Measurements from ENCODE around the gene TUBD1. TPM values are rescaled to one million over a fixed set of nuclear protein-coding genes. Genes with fewer than 3 reads are reported as not detected.

The TUBD1 gene
- total and polyA plus RNA-seq, 2 of the 13 experiments (the other 11 are each of a cell fraction or from before 2014, with no cell fraction given): 18.2 to 25.9 TPM

DNA sequence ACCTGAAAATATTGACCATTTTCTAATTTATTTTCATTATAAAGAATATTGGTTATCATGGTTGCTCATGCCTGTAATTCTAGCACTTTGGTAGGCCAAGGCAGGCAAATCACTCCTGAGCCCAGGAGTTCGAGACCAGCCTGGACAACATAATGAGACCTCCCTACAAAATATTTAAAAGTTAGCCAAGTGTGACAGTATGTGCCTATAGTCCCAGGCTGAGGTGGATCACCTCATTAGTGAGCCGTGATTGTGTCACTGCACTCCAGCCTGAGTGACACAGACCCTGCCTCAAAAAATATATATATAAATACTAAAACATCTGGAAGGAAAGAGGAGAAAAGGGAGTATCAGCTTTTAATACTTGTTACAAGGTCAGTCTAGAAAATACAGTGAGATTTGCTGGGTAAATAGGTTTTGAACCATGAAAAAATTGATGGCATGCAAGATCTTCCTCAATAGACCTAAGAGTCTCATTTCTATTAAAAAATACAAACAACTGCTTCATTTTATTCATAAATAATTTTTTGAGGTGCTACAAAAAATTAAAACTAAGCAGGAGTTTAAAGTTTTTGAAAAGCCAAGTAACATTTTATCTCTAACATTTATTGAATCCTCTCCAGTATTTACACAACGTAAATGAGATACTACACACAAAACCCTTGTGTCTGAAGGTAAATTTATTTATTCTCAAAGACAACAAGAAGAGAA, 47.7 kb downstream of the TUBD1 start (continued):
- no peak for TF ChIP-seq MTERF4 (CRISPR knock-in tag; IDR thresholded peaks at IDR 0.05)
- no peak for TF ChIP-seq CERS6 (CRISPR knock-in tag; IDR thresholded peaks at IDR 0.05)
- TF ChIP-seq, protein P1, sequence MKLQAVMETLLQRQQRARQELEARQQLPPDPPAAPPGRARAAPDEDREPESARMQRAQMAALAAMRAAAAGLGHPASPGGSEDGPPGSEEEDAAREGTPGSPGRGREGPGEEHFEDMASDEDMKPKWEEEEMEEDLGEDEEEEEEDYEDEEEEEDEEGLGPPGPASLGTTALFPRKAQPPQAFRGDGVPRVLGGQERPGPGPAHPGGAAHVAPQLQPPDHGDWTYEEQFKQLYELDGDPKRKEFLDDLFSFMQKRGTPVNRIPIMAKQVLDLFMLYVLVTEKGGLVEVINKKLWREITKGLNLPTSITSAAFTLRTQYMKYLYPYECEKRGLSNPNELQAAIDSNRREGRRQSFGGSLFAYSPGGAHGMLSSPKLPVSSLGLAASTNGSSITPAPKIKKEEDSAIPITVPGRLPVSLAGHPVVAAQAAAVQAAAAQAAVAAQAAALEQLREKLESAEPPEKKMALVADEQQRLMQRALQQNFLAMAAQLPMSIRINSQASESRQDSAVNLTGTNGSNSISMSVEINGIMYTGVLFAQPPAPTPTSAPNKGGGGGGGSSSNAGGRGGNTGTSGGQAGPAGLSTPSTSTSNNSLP (IDR thresholded peaks at IDR 0.05; ENCODE audit: low read depth, low read length): 0 out of 2 replicates have a peak, but pooled peaks have one; percentile 13
- peak; percentile 16; the same call in 1 of the 2 replicates for TF ChIP-seq ADNP (CRISPR knock-in tag; IDR thresholded peaks at IDR 0.05)
- TF ChIP-seq ZC3H4 (CRISPR knock-in tag; IDR thresholded peaks at IDR 0.05; ENCODE audit: borderline replicate concordance): peak; percentile 95
- TF ChIP-seq ZFP37 (CRISPR knock-in tag; IDR thresholded peaks at IDR 0.05; ENCODE audit: borderline replicate concordance): no peak
- no peak for TF ChIP-seq ZNF883 (CRISPR knock-in tag; IDR thresholded peaks at IDR 0.05; ENCODE audit: not compliant biosample characterization)
- TF ChIP-seq RBM22 (optimal IDR thresholded peaks at IDR 0.05; ENCODE audit: low read length): peak; percentile 81
- TF ChIP-seq PREB (CRISPR knock-in tag; IDR thresholded peaks at IDR 0.05): no peak
- peak; percentile 71; the same call in 1 of the 2 replicates for TF ChIP-seq PAF1 (CRISPR knock-in tag; IDR thresholded peaks at IDR 0.05)
- TF ChIP-seq POLR2A (IDR thresholded peaks at IDR 0.05; ENCODE audit: insufficient read depth in 1 of 2, low read depth in 2 of 2, low read length in 2 of 2): peak in 1 of 2 experiments; percentile 36; a peak in 3 of 4 replicates
- peak; percentile 70; the same call in 1 of the 2 replicates for TF ChIP-seq ETS1 (CRISPR knock-in tag; IDR thresholded peaks at IDR 0.05)
- TF ChIP-seq ZNF138 (CRISPR knock-in tag; IDR thresholded peaks at IDR 0.05; ENCODE audit: low read depth): no peak
- TF ChIP-seq HNRNPH1 (optimal IDR thresholded peaks at IDR 0.05; ENCODE audit: low read depth, low read length): no peak
- TF ChIP-seq ZBTB33 (CRISPR knock-in tag; IDR thresholded peaks at IDR 0.05): no peak
- TF ChIP-seq AGO2 (optimal IDR thresholded peaks at IDR 0.05; ENCODE audit: low read depth, low read length): peak; percentile 40
- TF ChIP-seq U2AF1 (optimal IDR thresholded peaks at IDR 0.05; ENCODE audit: low read depth, low read length): peak; percentile 45
- no peak for TF ChIP-seq TCF12 (IDR thresholded peaks at IDR 0.05)
- TF ChIP-seq TCF12 (CRISPR knock-in tag; IDR thresholded peaks at IDR 0.05): no peak
- TF ChIP-seq, protein P2, sequence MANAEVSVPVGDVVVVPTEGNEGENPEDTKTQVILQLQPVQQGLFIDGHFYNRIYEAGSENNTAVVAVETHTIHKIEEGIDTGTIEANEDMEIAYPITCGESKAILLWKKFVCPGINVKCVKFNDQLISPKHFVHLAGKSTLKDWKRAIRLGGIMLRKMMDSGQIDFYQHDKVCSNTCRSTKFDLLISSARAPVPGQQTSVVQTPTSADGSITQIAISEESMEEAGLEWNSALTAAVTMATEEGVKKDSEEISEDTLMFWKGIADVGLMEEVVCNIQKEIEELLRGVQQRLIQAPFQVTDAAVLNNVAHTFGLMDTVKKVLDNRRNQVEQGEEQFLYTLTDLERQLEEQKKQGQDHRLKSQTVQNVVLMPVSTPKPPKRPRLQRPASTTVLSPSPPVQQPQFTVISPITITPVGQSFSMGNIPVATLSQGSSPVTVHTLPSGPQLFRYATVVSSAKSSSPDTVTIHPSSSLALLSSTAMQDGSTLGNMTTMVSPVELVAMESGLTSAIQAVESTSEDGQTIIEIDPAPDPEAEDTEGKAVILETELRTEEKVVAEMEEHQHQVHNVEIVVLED (CRISPR knock-in tag; IDR thresholded peaks at IDR 0.05; ENCODE audit: borderline replicate concordance): no peak
